GM19372 (cell line): ENCODE results near the gene NINJ2.

Experiments used
- ATAC-seq: cut with Tn5 transposase; IDR thresholded peaks from one replicate; pipeline ENCODE4 v1.9.1; 2021; ENCODE audit warnings: mild to moderate bottlenecking, low read depth, moderate library complexity; ENCODE audit not compliant: unreplicated experiment

NINJ2 gene

DNA sequence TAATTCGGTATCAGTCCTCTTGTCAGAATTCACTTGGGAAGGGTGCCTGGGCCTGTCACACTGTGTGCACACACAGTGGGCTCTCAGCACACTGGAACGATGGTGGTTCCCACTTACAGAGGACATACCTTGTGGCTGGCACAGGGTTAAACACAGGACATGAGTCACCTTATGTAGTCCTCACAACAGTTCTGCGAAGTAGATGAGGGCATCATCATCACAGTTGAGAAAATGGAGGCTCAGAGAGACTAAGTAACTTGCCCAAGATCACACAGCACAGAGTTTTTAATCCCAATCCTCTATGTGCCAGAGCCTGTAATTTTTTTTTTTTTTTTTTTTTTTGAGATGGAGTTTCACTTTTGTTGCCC lies 90.7 kb downstream of the NINJ2 start:
- ATAC-seq: no peak

DNA sequence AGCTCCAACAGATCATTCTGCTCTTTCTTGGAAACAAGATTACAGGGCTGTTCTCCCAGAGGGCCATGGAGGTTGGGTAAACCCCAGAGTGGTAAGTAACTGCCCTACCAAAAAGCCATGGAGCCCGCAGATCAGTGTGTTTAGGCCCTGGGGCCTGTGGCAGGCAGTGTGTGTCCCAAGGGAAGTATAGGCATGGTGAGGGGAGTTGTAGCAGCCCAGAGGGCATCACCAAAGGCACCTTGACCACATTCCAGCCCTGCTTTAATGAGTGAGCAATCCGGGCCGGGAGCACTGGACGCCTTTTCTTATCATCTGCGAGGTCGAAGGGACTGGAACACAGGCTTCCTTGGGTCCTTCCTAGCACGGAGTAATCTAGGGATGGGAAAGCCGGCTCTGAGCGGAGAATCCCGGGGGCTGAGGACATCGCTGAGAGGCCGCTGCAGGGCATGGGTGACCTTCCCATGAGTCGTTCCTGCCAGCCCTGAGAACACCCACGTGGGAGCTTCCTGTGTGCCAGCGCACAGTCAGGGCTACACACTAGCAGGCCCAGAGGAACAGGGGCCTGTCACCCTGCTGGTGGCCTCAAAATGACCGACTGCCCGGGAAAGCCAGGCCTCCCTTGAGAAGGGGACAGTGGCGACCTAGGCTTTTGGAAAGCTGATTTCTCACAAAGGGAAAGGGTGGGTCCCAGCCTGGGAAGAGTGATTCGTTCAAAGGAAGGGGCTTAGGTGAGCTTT lies 91.3 kb downstream of the NINJ2 start:
- no peak for ATAC-seq

DNA sequence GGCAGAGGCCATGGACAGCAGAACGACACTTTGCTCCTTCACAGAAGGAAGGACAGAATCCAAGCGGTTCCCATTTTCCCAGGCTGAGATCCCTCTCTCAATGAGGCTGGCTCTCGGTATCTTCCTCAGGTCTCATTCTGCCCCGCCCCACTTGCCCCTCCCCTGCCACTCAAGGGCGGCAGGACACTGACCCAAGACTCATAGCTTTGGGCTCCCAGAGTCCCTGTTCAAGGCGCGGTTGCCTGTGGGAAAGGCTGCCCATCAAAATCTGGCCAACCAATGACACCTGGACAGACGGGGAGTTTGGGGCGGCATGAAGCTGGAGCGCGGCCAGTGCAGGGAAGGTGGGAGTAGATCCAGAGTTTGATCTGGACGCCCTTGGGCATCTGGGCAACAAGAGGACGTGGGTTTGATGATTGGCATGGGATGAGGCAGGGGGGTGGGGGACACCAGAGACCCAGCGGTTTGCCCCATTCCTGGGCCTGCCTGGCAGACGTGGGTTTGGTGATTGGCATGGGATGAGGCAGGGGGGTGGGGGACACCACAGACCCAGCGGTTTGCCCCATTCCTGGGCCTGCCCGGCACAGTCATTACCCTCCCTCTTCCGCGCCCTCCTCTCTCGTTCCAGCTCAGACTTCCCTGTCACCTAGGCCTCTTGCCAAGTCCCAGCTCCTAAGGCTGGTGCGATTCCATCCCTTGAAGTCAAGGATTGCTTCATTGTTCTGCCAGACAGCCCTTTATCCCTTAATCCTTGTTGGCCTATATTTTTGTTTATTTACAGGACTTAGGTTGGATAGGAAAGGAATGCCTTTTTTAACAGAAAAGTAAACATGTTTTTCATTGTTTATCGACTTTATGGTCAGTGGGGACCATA lies 92.1 kb downstream of the NINJ2 start:
- no peak for ATAC-seq

DNA sequence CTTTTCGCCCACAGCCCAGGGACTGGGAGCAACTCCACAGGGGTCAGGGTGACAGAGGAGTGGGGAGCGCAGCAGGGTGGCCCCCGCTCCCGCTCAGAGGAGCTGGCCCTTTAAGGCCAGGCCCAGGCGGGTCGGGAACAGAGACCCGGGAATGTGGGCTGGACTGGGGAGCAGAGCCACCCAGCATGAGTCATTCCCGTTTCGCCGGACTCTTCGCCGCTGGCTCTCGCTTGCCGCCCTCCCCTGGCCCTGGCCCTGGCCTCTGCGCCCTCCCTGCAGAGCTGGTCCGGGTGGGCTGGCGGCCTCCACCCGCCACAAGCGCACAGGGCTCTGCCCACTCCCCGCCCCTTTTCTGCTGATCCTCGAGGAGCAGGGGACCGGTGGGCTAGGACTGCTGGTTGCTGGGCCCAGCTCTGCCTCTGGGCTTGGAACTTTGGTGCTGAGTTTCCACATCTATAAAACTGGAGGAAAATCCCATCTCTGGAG lies 92.8 kb downstream of the NINJ2 start:
- no peak for ATAC-seq

DNA sequence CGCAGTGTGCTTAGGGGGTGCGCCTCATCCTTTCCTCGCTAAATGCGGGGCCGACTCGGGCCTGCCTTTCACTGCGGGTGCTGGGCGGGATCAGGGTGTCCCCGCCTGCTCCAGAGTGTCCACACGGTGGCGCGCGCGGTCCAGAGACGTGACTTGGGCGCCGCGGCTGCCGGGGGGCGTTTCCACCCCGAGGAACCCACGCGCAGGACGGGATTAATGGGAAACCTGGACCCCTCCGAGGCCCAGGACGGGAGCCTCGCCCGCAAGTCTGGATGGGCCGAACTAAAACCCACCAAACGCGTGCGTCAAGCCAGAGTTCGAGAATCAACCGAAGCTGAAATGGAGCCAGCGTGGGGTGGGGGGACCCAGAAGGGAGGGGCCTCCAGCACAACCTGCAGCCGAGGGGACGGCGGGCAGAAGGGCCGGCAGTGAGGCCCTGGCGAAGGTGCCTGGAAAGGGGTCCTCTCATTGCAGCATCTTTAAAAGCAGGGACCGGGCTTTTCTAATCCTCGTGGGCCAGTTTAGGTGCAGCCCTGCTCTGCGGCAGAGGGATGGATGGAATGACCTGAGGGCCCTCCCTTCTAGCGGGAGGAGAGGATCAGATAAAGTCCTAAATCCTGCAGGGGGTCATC lies 93.3 kb downstream of the NINJ2 start:
- no peak for ATAC-seq

DNA sequence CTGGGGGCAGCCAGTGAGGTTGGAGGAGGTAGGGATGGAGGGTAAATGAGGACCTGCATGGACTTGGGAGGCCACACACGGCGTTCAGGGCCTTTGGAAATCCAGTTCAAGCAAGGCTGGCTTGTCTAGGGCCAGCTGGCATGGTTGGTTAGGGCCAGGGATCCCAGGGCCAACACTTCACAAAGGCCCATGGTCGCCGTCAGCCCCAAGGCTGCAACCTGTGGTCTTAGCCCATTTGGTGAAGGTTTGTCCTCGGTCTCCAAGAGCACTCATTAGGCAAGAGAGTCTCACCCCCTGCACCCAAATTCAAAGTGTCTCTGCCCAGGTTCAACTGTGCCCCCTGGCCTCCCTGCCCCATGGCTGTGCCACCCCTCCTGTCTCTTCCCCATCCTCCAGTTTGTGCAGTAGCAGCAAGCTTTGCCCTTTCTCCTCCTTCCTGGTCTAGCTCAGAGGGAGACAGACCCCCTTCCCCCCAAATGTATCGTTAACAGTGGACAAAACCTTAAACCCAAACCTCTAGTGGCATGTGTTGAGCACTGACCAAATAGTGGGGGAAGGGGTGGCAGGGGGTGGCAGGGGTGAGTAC lies 94.1 kb downstream of the NINJ2 start:
- no peak for ATAC-seq

DNA sequence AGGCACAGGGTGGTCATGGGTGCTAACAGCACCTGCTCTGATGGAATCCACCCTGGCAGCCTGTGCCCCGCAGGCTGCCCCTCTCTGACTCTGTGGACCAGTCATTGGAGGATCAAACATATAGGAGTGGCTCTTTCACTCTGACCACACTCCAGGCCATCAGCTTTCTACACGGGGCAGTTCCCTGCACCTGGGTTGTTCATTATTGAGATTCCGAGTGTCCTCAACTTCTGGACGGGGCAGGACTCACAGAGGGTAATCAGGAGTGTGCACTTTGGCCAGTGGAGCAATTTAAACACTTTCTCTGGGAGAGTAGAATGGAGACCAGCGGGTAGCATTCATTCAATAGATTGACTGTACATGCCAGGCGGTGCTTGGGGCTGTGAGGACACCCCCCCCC lies 94.8 kb downstream of the NINJ2 start:
- no peak for ATAC-seq

- ATAC-seq: no peak
Measured at GRCh38 chr12:565589-566105, 97.6 kb downstream of the NINJ2 start.

DNA sequence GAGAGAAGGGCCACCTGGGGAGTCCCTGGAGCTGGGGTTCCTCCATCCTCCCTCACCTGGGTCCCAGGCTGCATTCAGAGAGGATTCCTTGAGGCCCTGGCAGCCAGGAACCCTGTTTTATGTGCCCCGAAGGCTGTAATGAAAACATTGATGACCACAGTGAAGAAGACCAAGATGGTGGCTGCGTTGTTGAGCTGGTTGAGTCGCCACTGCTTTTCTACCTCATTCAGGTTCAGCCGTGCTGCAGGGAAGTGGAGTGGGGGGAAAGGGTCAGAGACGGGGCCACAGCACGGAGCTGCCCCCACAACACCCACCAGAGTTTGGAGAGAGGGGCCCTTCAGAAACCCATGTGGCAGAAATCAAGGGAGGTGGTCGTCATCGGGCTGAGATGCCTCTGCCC lies 98.1 kb downstream of the NINJ2 start:
- ATAC-seq: no peak

DNA sequence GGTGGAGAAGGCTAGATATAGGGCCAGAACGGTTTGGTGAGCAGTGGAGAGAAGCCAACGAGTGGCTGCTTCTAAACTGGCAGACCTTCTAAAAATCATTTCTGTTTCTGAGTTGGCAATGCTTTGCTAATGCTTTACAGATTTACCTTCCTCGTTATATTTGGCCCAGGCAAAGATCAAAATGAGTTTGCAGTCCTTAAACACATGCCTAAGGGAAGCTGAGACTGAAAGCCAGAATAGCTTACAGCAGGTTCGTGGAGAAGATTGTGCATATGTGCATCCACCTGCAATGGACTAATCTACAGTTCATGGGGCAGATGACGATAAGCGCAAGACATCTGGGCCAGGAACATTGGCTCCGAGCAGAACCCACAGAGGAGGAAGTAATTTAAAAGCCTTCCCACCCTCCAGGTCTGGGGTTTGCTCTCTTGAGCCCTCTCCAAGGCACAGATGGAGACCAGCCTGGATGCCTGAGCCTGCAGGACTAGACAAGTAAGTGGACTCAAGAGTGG lies 99.4 kb downstream of the NINJ2 start:
- no peak for ATAC-seq

DNA sequence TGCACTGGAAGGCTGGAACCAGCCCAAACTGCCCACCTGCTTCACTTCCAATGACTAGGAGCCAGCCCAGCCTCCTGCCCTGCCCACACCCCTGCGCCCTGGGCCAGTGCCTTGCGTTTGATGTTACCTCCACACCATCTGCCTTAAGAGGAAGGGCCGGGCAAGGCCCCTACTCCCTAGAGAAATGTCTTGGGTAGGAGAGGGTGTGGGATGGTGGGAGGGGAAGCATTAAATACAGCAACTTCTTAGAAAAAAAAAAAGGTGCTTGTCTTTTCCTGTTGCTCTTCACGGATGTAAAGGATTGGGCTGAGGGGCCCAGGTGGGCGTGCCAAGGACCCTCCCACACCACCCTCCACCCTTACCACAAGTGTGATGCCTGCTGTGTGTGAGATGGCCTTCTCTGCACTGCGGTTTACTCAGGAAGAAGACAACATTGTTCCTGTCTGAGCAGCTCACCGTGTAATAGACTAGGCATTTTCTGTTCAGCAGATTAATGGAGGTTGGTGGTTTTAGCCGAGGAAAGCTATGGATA lies 99.9 kb downstream of the NINJ2 start:
- no peak for ATAC-seq

DNA sequence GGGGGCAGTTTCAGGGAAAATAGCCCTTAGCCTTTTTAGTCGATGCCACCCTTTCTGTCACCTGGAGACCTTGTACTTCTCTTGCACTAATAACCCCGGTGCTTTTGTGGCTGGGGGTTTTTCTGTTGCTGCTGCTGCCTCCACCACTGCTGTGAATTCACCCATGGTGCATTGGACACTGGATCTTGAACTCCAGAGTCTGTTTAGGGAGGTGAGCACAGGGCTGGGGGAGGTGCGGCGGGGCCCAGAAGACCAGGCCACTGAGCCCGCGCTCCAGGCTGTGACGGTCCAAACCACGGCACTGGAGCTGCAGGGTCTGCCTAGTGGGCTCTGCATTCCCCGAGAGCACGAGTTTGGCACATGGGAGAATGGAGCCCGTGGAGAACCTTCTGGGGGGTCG lies 100.6 kb downstream of the NINJ2 start:
- ATAC-seq: no peak

- no peak for ATAC-seq
Measured at GRCh38 chr12:561908-562593, 101.2 kb downstream of the NINJ2 start.

DNA sequence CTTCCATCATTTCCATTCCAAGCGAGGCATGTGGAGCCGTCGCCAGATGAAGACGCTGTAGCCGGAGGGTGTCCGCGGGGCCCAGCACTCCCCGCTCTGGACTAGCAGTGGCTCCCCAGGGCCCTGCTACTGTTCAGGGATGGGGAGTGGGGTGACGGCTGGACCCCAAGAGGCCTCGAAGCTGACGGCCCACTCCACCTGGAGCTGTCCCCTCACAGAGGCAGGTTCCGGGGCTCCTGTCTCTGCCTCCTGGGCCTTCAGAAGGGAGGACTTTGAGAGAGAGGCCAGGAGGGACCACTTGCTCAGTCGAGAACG lies 101.9 kb downstream of the NINJ2 start:
- ATAC-seq: no peak

- no peak for ATAC-seq
Measured at GRCh38 chr12:560691-561390, 102.4 kb downstream of the NINJ2 start.

DNA sequence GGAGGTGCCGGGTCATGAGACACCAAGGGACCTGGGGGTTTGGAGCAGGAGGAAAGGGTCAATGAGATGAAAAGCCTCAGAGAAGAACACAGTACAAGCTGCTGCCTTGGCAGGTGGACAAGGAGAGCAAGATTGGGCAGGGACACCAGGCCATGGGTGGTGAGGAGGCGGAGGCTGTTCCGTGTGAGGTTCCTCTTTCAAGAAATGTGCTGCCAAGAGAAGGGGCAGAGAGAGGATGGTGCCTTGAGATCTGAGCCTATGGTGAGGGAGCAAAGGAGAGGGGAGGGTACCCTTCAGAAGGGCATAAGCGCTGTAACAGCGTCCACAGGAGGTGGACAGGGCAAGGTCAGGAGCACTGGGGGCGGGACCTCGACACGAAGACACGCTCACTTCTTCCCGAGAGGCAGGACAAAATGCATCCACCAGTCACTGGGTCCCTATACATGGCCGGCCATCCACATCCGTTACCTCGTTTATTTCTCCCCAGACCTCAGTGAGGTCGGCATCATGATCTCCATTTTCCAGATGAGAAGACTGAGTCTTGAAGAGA lies 103.3 kb downstream of the NINJ2 start:
- no peak for ATAC-seq

DNA sequence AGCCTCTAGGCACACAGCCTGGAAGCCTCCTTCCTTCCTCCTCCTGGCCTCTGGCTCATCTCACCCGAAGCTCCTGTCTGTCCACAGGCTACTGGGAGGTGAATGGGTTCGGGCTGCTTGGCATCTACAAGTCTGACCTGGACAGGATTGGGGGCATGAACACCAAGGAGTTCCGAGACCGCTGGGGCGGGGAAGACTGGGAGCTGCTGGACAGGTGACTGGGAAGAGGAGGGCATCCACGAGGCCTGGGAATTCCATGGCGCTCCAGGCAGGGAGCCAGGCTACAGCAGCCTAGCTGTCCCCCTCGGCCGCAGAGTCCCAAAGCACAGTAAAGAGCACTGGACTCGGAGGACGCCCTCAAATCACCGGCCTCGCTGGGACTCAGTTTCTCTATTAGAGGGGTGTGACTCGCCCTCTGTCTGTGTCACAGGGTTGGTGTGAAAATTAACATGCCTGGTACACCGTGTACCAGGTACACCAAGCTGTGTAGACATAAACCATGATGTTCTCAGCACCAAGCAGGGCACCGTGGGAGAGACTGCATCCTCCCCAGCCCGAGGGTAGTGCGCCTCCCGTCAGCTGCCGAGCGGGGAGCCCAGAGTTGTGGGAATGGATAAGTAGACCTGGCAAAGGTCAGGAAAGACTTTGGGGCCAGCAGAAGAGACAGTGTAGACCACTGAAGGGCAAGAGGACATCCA lies 103.9 kb downstream of the NINJ2 start:
- no peak for ATAC-seq

- no peak for ATAC-seq
Measured at GRCh38 chr12:558580-558979, 104.7 kb downstream of the NINJ2 start.
